H1 (cell line): Measurements from ENCODE around the gene BHLHE23. TPM values are rescaled to one million over a fixed set of nuclear protein-coding genes. Genes with fewer than 3 reads are reported as not detected.

Source experiments
- CTCF ChIA-PET: fragments of 300-600 bp; sonication (Branson Sonifier 250); formaldehyde crosslinking; loops from one replicate; lab custom pipeline; 2021; ENCODE audit not compliant: partially characterized antibody; lab: Charles Lee
- POLR2A ChIA-PET: fragments of 300-600 bp; sonication (Branson Sonifier 250); formaldehyde crosslinking; loops from one replicate; lab custom pipeline; 2021; ENCODE audit warnings: inconsistent platforms; ENCODE audit not compliant: partially characterized antibody; lab: Charles Lee
- DNase-seq, 2 experiments: peaks; one replicate each; pipeline versions ENCODE4 v3.0.0 to v3.0.0-alpha.2; 2010 to 2022; ENCODE audit warnings: low spot score in 2 of 2, low read depth in 1 of 2, mixed read lengths in 1 of 2
- FAIRE-seq: peaks from 2 replicates; lab custom pipeline; 2011; peaks lifted over from hg19 to GRCh38; lab: Jason Lieb, UNC
- H2AFZ ChIP-seq: 2 replicates; pipeline ENCODE4 v1.8.1; 2012; ENCODE audit warnings: low read length, inconsistent platforms
- H2AK5ac ChIP-seq: 2 replicates; pipeline ENCODE4 v1.6.1; 2013; ENCODE audit warnings: low read depth, low read length
- H2BK120ac ChIP-seq: replicated peaks from 2 replicates; pipeline ENCODE3; 2013; ENCODE audit warnings: low read depth, low read length, inconsistent platforms
- H2BK12ac ChIP-seq: 2 replicates; pipeline ENCODE4 v1.6.1; 2013; ENCODE audit warnings: low read depth, low read length
- H2BK15ac ChIP-seq: 2 replicates; pipeline ENCODE4 v1.6.1; 2013; ENCODE audit warnings: low read length
- H2BK20ac ChIP-seq: 2 replicates; pipeline ENCODE4 v1.6.1; 2013; ENCODE audit warnings: low read length
- H2BK5ac ChIP-seq: 2 replicates; pipeline ENCODE4 v1.6.1; 2013; ENCODE audit warnings: low read depth, low read length
- H3K14ac ChIP-seq: 2 replicates; pipeline ENCODE4 v1.6.1; 2013; ENCODE audit warnings: inconsistent platforms; ENCODE audit not compliant: insufficient read length
- H3K18ac ChIP-seq: 2 replicates; pipeline ENCODE4 v1.6.1; 2013; ENCODE audit warnings: low read length; ENCODE audit errors: extremely low read depth
- H3K23ac ChIP-seq: 2 replicates; pipeline ENCODE4 v1.6.1; 2013; ENCODE audit warnings: inconsistent platforms; ENCODE audit not compliant: insufficient read length
- H3K23me2 ChIP-seq: 2 replicates; pipeline ENCODE4 v1.6.1; 2013; ENCODE audit warnings: low read depth, low read length
- H3K27ac ChIP-seq: 2 replicates; pipeline ENCODE4 v1.6.1; 2011; ENCODE audit warnings: low read depth, low read length, inconsistent platforms
- H3K27me3 ChIP-seq, 4 experiments: replicated peaks in 1 of 4; 1 replicate in 1 of 4; 2 replicates in 3 of 4; pipeline versions ENCODE4 v1.6.1 to v1.8.1; 2011 to 2013; ENCODE audit warnings: low read length in 3 of 4, mild to moderate bottlenecking in 3 of 4, inconsistent platforms in 2 of 4, mixed read lengths in 2 of 4, moderate library complexity in 1 of 4; ENCODE audit not compliant: control insufficient read depth in 3 of 4, insufficient read depth in 3 of 4; ENCODE audit errors: extremely low read depth in 1 of 4
- H3K36me3 ChIP-seq, 4 experiments: 2 replicates each; pipeline versions ENCODE4 v1.6.1 to v1.8.1; 2011 to 2013; ENCODE audit warnings: mild to moderate bottlenecking in 4 of 4, low read length in 3 of 4, moderate library complexity in 2 of 4, control low read depth in 1 of 4, inconsistent platforms in 1 of 4; ENCODE audit not compliant: insufficient read depth in 4 of 4, control insufficient read depth in 2 of 4
- H3K4ac ChIP-seq: replicated peaks from 2 replicates; pipeline ENCODE3; 2013; ENCODE audit warnings: low read length, low read depth, mixed read lengths, inconsistent platforms; ENCODE audit not compliant: insufficient read length
- H3K4me1 ChIP-seq, 4 experiments: replicated peaks in 1 of 4; 1 replicate in 1 of 4; 2 replicates in 3 of 4; pipeline versions ENCODE4 v1.6.1 to v1.8.1; 2011 to 2013; ENCODE audit warnings: low read length in 3 of 4, inconsistent platforms in 2 of 4, mixed read lengths in 1 of 4; ENCODE audit not compliant: insufficient read depth in 4 of 4, control insufficient read depth in 3 of 4
- H3K4me2 ChIP-seq, 2 experiments: 2 replicates each; pipeline versions ENCODE4 v1.6.1 to v1.8.1; 2011 to 2013; ENCODE audit warnings: low read depth in 2 of 2, low read length in 2 of 2, control low read depth in 1 of 2, inconsistent platforms in 1 of 2, mild to moderate bottlenecking in 1 of 2; ENCODE audit not compliant: insufficient read depth in 1 of 2
- H3K4me3 ChIP-seq, 4 experiments: fragments of 200-600, 300-600 bp in 1 of 4; sonication (generic), shearing (Covaris generic), sonication (Bioruptor Twin) in 1 of 4; 2 replicates each; pipeline versions ENCODE4 v1.5.1 to v1.8.1; 2011 to 2016; ENCODE audit warnings: low read length in 4 of 4, low read depth in 3 of 4, control low read depth in 2 of 4, inconsistent platforms in 2 of 4, mild to moderate bottlenecking in 2 of 4, mixed read lengths in 1 of 4, moderate library complexity in 1 of 4; ENCODE audit not compliant: insufficient read depth in 2 of 4; ENCODE audit errors: extremely low read depth in 1 of 4
- H3K56ac ChIP-seq: replicated peaks from 2 replicates; pipeline ENCODE3; 2013; ENCODE audit warnings: low read depth, mild to moderate bottlenecking, mixed read lengths, low read length, inconsistent platforms; ENCODE audit not compliant: insufficient read length
- H3K79me1 ChIP-seq: 2 replicates; pipeline ENCODE4 v1.6.1; 2013; ENCODE audit warnings: low read depth, low read length, control low read depth
- H3K79me2 ChIP-seq, 2 experiments: 2 replicates each; pipeline versions ENCODE4 v1.6.1 to v1.8.1; 2012 to 2013; ENCODE audit warnings: low read length in 2 of 2, mild to moderate bottlenecking in 2 of 2, inconsistent platforms in 1 of 2; ENCODE audit not compliant: insufficient read depth in 2 of 2, control insufficient read depth in 1 of 2
- H3K9ac ChIP-seq, 4 experiments: replicated peaks in 1 of 4; 1 replicate in 1 of 4; 2 replicates in 3 of 4; pipeline versions ENCODE4 v1.6.1 to v1.8.1; 2011 to 2013; ENCODE audit warnings: low read depth in 3 of 4, low read length in 3 of 4, control low read depth in 2 of 4, mild to moderate bottlenecking in 2 of 4, moderate library complexity in 2 of 4, inconsistent platforms in 1 of 4; ENCODE audit errors: extremely low read depth in 1 of 4
- H3K9me3 ChIP-seq, 2 experiments: 2 replicates each; pipeline versions ENCODE4 v1.6.1 to v1.8.1; 2012 to 2013; ENCODE audit warnings: mild to moderate bottlenecking in 2 of 2, moderate library complexity in 2 of 2, control low read depth in 1 of 2, inconsistent platforms in 1 of 2, low read depth in 1 of 2, low read length in 1 of 2, mixed read lengths in 1 of 2; ENCODE audit not compliant: insufficient read depth in 2 of 2
- H4K20me1 ChIP-seq, 2 experiments: replicated peaks in 1 of 2; 2 replicates each; pipeline versions ENCODE3 to v1.8.1; 2011 to 2013; ENCODE audit warnings: inconsistent platforms in 2 of 2, low read length in 2 of 2, mild to moderate bottlenecking in 1 of 2; ENCODE audit not compliant: insufficient read depth in 2 of 2, control insufficient read depth in 1 of 2
- H4K5ac ChIP-seq: 2 replicates; pipeline ENCODE4 v1.6.1; 2013; ENCODE audit warnings: low read length, low read depth, mixed read lengths, inconsistent platforms; ENCODE audit not compliant: insufficient read length
- H4K8ac ChIP-seq: 2 replicates; pipeline ENCODE4 v1.8.0; 2013; ENCODE audit warnings: mild to moderate bottlenecking, moderate library complexity, low read length, inconsistent platforms; ENCODE audit not compliant: insufficient read depth; ENCODE audit errors: extremely low read depth
- H4K91ac ChIP-seq: replicated peaks from 2 replicates; pipeline ENCODE3; 2013; ENCODE audit warnings: low read length, mixed read lengths, inconsistent platforms; ENCODE audit not compliant: insufficient read length
- ASH2L ChIP-seq: fragments of 200-600, 300-600 bp; sonication (generic); IDR thresholded peaks from one replicate; pipeline ENCODE4 v1.7.1; 2017; ENCODE audit warnings: low read length
- CBX8 ChIP-seq: fragments of 300-800, 300-1000 bp; sonication (generic); IDR thresholded peaks from 2 replicates; pipeline ENCODE4 v1.7.1; 2016; ENCODE audit warnings: low read depth, low read length, borderline replicate concordance
- EZH2 ChIP-seq: fragments of 200-600 bp; sonication (generic); IDR thresholded peaks from 2 replicates; pipeline ENCODE4 v1.7.1; 2012; ENCODE audit warnings: low read depth, mild to moderate bottlenecking, moderate library complexity, low read length, inconsistent platforms; ENCODE audit not compliant: severe bottlenecking
- HDAC2 ChIP-seq, 2 experiments: fragments of 300-600 bp in 1 of 2; sonication (generic) in 1 of 2; IDR thresholded peaks; 2 replicates each; pipeline ENCODE4 v1.6.1; 2011 to 2012; ENCODE audit warnings: low read depth in 2 of 2, low read length in 2 of 2, mild to moderate bottlenecking in 2 of 2, moderate library complexity in 2 of 2, borderline replicate concordance in 1 of 2, inconsistent platforms in 1 of 2
- KDM4A ChIP-seq: IDR thresholded peaks from one replicate; pipeline ENCODE4 v1.7.1; 2012; ENCODE audit warnings: low read depth, mild to moderate bottlenecking, moderate library complexity, low read length, inconsistent platforms; ENCODE audit not compliant: severe bottlenecking
- NRF1 ChIP-seq: IDR thresholded peaks from 2 replicates; pipeline ENCODE4 v1.6.1; 2011; ENCODE audit warnings: mild to moderate bottlenecking, low read depth, low read length, improper control_type of control experiment
- RAD21 ChIP-seq, 2 experiments: IDR thresholded peaks in 1 of 2; conservative IDR thresholded peaks in 1 of 2; 2 replicates each; pipeline ENCODE4 v1.6.1; 2011; ENCODE audit warnings: low read depth in 2 of 2, low read length in 2 of 2, improper control_type of control experiment in 1 of 2, inconsistent platforms in 1 of 2, mild to moderate bottlenecking in 1 of 2, moderate library complexity in 1 of 2
- SP4 ChIP-seq: IDR thresholded peaks from 2 replicates; pipeline ENCODE4 v1.6.1; 2012; ENCODE audit warnings: low read length, inconsistent platforms
- WGBS, 2 experiments: shearing (Covaris generic) in 1 of 2; methylation state at CpG; one replicate each; pipeline versions ENCODE4 v1.1.6 to v1.1.7; 2013 to 2015; ENCODE audit warnings: low lambda C conversion rate in 2 of 2, mixed read lengths in 2 of 2, inconsistent platforms in 1 of 2, low coverage in 1 of 2, missing lambda C conversion rate in 1 of 2; ENCODE audit not compliant: insufficient replicate concordance in 2 of 2, insufficient coverage in 1 of 2, insufficient read length in 1 of 2; ENCODE audit errors: extremely low coverage in 1 of 2, missing lambda C conversion rate in 1 of 2; 5-methylcytosine and 5-hydroxymethylcytosine counted together
- polyA plus RNA-seq, 7 experiments: library from polyadenylated mRNA; depleted of rRNA in 3 of 7; stranded (reverse) in 5 of 7; unstranded in 2 of 7; fragments of >200 nt in 5 of 7; fragments of 200-250 nt in 2 of 7; gene quantifications; 1 replicate in 5 of 7; 2 replicates in 1 of 7; 4 replicates in 1 of 7; pipeline versions ENCODE4 v1.2.1 to v1.2.3, GENCODE V29; 2011 to 2013; ENCODE audit warnings: missing spikeins in 2 of 7, mixed read lengths in 2 of 7
- total RNA-seq: library from RNA; stranded (reverse); fragmentation: NEBNext Ultra II Directional; extraction: Animal tissue kit (Norgen Biotek cat#: 25700); gene quantifications from 2 replicates; pipeline ENCODE4 v1.2.1, GENCODE V29; 2021
- TF ChIP-seq, protein P1 (sequence below): IDR thresholded peaks from 2 replicates; pipeline ENCODE4 v1.6.1; 2012; ENCODE audit warnings: low read length, inconsistent platforms

BHLHE23 gene
- total and polyA plus RNA-seq, 2 of the 8 experiments (the other 6 are each of a cell fraction or from before 2014, with no cell fraction given): 0.47 TPM; not detected in 1

DNA sequence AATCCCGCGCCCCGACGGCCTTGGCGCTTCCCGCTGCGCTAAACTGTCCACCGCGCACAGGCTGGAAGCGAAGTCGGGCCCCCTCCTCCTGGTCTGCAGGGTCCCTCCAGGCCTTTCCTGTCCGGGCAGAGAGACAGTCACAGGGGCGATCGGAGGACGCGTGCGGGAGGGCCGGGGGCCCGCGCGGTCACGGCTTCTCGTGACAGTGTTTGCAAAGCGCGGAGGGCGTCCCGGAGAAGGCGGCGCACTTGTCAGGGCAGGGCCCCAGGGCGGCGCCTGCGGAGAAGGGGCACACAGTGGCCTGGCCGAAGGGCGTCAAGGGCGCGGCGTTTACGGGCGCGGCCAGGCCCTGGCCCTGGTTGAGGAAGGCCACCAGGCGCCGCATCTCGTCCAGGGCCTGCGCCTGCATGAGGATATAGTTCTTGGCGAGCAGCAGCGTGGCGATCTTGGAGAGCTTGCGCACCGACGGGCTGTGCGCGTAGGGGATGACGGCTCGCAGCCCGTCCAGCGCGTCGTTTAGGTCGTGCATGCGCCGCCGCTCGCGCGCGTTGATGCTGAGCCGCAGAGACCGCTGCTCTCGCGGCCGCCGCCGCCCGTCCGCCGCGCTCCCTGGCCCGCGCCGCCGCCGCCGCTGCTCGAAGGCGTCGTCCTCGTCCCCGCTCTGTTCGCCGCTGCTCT lies 763 bp downstream of the BHLHE23 start:
- ChIA-PET POLR2A (interaction anchor here (0.7 to 3.9 kb wide), 8 partner anchors 8 to 619 kb away, joined by 3 to 12 read pairs (median 4); partner anchors contain the start of gene RPS21), CTCF (interaction anchor here (1.0 to 4.0 kb wide), 5 partner anchors 13 to 51 kb away, joined by 4 to 53 read pairs (median 14); no protein-coding TSS in a partner anchor)
- H3K27ac ChIP-seq: no peak overlapping the region
- 5% methylated on average over 70 of the region's 90 CpGs; no CpG with 5 or more reads in 1 of the 2 experiments for WGBS, 2 experiments
- H3K4ac ChIP-seq: no peak overlapping the region
- H3K36me3 ChIP-seq: peaks cover 0 to 16% (median 0%) of the 10 kb centered on the region in 4 experiments; a peak in 1 of 8 replicates
- H4K8ac ChIP-seq: peak overlapping the region; percentile 28; the same call in 1 of the 2 replicates
- no peaks in the 10 kb centered on the region for H3K79me1 ChIP-seq
- FAIRE-seq (no peak), DNase-seq (peak in 1 of 2 experiments; percentile 76)
- H4K91ac ChIP-seq: no peak overlapping the region
- peaks cover 4 to 6% of the 10 kb centered on the region in 2 experiments for H4K20me1 ChIP-seq
- H3K18ac ChIP-seq: no peak overlapping the region; the same call in 1 of the 2 replicates
- H2BK12ac ChIP-seq: peak overlapping the region; percentile 97; the same call in 1 of the 2 replicates
- no peak overlapping the region for H3K9ac ChIP-seq
- H3K23ac ChIP-seq: no peak overlapping the region
- H3K27me3 ChIP-seq: peaks cover 60 to 85% (median 78%) of the 10 kb centered on the region in 4 experiments
- H3K9me3 ChIP-seq: no peaks in the 10 kb centered on the region; a peak in 1 of 4 replicates
- peak overlapping the region; percentile 1 to 67; a peak in 3 of 4 replicates for H3K4me2 ChIP-seq
- H2BK15ac ChIP-seq: no peak overlapping the region
- H2BK5ac ChIP-seq: no peak overlapping the region
- H3K14ac ChIP-seq: no peak overlapping the region
- H3K23me2 ChIP-seq: peaks cover 4% of the 10 kb centered on the region; the same call in 1 of the 2 replicates
- H3K4me1 ChIP-seq: peaks cover 2 to 34% (median 19%) of the 10 kb centered on the region in 4 experiments
- H2AFZ ChIP-seq: no peak overlapping the region
- H2BK20ac ChIP-seq: no peak overlapping the region
- H3K4me3 ChIP-seq: peak overlapping the region in 1 of 4 experiments; percentile 58; a peak in 2 of 8 replicates
- H4K5ac ChIP-seq: no peak overlapping the region
- H2AK5ac ChIP-seq: no peak overlapping the region
- H3K79me2 ChIP-seq: no peaks in the 10 kb centered on the region
- no peak overlapping the region for H2BK120ac ChIP-seq
- no peak overlapping the region for H3K56ac ChIP-seq
- TF ChIP-seq NRF1: no peak
- peak; percentile 94 for TF ChIP-seq EZH2
- no peak for TF ChIP-seq RAD21 (IDR thresholded peaks at IDR 0.05 in 1 of 2, conservative IDR thresholded peaks at IDR 0.05 in 1 of 2; ENCODE audit: low read depth in 2 of 2, low read length in 2 of 2)
- TF ChIP-seq ASH2L: no peak
- peak; percentile 10 for TF ChIP-seq KDM4A
- peak; percentile 55; the same call in 1 of the 2 replicates for TF ChIP-seq CBX8
- no peak for TF ChIP-seq SP4
- TF ChIP-seq, protein P1, sequence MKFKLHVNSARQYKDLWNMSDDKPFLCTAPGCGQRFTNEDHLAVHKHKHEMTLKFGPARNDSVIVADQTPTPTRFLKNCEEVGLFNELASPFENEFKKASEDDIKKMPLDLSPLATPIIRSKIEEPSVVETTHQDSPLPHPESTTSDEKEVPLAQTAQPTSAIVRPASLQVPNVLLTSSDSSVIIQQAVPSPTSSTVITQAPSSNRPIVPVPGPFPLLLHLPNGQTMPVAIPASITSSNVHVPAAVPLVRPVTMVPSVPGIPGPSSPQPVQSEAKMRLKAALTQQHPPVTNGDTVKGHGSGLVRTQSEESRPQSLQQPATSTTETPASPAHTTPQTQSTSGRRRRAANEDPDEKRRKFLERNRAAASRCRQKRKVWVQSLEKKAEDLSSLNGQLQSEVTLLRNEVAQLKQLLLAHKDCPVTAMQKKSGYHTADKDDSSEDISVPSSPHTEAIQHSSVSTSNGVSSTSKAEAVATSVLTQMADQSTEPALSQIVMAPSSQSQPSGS: no peak
- TF ChIP-seq HDAC2 (IDR thresholded peaks at IDR 0.05; ENCODE audit: borderline replicate concordance in 1 of 2, low read depth in 2 of 2, low read length in 2 of 2): no peak
